CD4-positive, alpha-beta T cell treated with Interleukin-21 for 1 hour (primary cell): ENCODE data around the gene VPS51.
"Not testable (repeated sequence)": the region's sequence is repeated elsewhere in the genome, so short reads cannot be mapped to it uniquely, and the experiment has no call there.

ENCODE experiments used
- DNase-seq: peaks from one replicate; pipeline ENCODE4 v3.0.0-alpha.2; 2020

VPS51 gene

GRCh38 chr11:65108469-65109123 is 12.6 kb downstream of the VPS51 start:
- no peak for DNase-seq

GRCh38 chr11:65109231-65110198 is 13.5 kb downstream of the VPS51 start:
- no peak for DNase-seq

DNA sequence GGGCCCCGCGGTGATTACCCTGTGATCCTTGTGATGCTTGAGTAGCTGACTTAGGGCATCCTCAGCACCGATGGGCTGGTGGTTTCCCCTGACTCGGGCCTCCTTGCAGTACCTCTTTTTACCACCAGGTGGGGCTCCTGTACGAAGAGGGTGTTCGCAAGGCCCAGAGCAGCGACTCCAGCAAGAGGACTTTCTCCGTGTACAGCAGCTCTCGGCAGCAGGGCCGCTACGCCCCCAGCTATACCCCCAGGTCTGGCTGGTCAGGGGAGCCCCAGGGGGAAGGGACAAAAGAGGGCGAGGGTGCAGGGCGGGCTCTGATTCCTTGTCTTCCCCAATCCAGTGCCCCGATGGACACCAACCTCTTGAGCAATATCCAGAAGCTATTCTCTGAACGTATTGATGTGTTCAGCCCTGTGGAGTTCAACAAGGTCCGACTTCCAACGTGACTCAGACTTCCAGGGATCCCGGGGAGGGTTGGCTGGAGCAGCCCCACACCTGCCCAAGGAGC is 14.4 kb downstream of the VPS51 start:
- peak; percentile 96 for DNase-seq

DNA sequence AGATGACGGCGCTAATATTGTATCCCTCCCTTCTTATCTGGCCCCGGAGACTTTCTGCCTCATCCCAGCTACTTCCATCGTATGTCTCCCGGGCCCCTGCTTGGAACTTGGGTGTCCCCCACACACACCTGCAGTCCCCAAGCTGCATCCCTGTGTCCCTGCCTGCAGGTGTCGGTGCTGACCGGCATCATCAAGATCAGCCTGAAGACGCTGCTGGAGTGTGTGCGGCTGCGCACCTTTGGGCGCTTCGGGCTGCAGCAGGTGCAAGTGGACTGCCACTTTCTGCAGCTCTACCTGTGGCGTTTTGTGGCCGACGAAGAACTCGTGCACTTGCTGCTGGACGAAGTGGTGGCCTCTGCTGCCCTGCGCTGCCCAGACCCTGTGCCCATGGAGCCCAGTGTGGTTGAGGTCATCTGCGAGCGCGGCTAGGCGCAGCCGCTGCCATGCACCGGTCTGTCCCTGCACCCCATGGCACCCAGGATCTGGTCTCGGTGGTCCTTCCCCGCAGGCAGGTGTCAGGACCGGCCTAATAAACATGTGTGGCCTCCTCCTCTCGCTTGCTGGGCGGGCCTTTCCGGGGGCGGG is 15.2 kb downstream of the VPS51 start:
- no peak for DNase-seq

GRCh38 chr11:65111744-65112545 is 15.9 kb downstream of the VPS51 start, which contains the start of gene TM7SF2:
Gene TM7SF2, plus strand, starts transcription at chr11:65111872. Its CDS starts 144 bp downstream, at chr11:65112016.
- peak; percentile 95 for DNase-seq

DNA sequence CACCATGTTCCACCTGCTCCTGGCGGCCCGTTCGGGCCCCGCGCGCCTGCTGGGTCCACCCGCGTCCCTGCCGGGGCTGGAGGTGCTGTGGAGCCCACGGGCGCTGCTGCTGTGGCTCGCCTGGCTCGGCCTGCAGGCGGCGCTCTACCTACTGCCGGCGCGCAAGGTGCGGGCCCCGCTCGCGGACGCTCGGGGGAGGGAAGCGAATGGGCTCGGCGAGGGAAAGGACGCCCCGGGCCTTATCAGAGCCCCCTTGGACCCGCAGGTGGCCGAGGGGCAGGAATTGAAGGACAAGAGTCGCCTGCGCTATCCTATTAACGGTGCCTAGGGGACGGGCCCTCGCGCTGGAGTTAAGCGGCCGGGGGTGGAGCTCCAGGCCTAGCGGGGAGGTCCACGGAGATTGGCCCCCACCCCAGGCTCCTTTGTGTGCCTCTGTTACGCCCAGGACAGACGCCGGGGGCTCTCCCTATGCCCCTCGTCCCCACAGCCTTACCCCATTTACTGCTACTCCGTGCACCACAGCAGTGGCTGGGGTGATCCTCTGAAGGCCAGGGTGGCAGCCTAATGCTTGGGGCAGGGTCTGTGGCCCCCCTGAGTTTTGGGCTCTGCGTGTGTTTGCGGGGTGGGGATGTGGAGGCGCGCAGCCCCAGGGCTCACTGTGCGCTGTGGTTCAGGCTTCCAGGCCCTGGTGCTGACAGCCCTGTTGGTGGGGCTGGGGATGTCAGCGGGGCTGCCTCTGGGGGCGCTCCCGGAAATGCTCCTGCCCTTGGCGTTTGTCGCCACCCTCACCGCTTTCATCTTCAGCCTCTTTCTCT is 16.7 kb downstream of the VPS51 start:
- DNase-seq = peak; percentile 79

- no peak for DNase-seq
Observed at GRCh38 chr11:65113361-65113756, 17.3 kb downstream of the VPS51 start.

- no peak for DNase-seq
Observed at GRCh38 chr11:65113839-65114238, 17.8 kb downstream of the VPS51 start.

- DNase-seq = no peak
Observed at GRCh38 chr11:65114538-65115171, 18.6 kb downstream of the VPS51 start.

GRCh38 chr11:65115361-65116082 is 19.5 kb downstream of the VPS51 start:
- no peak for DNase-seq

DNA sequence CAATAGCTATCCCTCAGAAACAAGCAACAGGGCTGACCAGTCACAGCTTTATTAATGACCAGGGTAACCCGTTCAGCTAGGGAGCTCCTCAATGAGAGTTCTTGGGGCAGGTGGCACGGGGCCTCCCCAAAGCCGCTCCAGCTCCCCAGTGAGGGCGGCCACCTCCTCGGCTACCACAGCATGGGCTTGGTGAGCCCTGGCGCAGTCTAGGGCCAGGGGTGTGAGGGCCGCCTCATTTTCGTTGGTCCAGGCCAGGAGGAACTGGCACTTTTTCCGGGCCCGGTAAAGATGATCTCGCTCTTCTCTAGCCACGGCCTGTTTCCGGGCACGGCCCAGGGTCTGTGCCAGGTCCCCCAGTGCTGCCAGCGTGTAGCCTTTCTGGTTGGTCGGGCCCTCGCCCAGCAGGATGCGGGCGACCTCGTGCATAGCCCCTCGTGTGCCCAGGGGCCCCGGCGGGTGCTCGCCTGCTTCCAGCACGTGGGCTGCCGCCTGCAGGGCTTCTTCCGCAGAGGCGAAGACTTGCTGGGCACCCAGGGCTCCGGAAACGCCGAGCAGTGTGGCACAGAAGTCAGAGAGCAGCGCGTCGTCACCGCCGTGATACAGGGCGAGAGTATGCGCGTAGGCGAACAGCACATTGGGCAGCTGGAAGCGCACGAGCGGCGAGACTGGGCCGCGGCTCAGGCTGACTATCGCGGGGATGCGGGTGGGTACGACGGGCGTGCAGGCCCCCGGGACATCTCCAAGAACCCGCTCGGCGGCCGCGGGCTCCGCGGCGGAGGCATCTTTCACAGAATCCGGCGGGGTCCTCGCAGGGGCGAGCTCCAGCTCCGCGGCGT is 20.6 kb downstream of the VPS51 start:
- DNase-seq = peak; percentile 71

DNA sequence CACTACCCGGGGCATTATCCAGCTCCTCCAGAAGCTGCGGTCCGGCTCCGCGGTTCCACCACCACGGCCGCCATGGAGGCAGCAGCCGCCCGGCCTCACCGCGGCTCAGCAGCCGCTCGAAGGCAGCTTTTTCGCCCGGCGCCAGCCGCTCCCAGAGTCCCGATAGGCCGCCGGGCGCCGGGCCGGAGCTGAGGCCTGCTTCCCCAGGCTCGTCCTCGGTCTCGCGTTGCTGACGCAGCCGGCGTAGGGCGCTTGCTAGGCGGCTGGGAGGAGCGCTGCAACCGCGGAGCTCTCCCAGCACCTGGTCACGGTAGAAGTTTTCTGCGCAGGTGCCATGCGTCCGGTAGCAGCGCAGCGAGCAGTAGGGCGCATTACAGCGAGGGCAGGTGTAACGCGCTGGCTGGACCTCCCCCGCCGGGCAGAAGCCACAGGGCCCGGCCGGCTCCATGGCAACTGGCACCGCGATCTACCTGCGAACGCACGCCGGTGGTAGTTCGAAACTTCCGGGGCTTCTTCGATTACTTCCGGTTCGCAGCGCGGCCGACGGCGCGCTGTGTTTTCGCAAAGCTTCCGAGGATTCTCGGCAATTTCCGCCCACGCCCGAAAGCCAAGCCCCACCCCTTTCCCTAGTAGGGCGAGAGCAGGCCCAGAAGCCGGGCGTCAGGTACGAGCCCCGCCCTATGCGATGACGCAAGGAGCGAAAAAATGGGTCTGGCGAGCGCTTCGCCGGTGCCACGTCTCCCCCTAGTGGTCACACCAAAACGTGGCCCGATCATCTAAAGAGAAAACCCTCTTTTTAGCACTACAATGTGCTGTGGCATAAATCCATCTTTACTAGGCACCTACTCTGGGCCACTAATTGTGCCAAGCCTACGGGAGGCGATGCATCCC is 21.4 kb downstream of the VPS51 start, which contains the start of gene ZNHIT2:
ZNHIT2 (minus strand) TSS at position 496 of the 891 bp plus-strand sequence; CDS start at position 448, 48 bp downstream.
- DNase-seq = peak; percentile 100

DNA sequence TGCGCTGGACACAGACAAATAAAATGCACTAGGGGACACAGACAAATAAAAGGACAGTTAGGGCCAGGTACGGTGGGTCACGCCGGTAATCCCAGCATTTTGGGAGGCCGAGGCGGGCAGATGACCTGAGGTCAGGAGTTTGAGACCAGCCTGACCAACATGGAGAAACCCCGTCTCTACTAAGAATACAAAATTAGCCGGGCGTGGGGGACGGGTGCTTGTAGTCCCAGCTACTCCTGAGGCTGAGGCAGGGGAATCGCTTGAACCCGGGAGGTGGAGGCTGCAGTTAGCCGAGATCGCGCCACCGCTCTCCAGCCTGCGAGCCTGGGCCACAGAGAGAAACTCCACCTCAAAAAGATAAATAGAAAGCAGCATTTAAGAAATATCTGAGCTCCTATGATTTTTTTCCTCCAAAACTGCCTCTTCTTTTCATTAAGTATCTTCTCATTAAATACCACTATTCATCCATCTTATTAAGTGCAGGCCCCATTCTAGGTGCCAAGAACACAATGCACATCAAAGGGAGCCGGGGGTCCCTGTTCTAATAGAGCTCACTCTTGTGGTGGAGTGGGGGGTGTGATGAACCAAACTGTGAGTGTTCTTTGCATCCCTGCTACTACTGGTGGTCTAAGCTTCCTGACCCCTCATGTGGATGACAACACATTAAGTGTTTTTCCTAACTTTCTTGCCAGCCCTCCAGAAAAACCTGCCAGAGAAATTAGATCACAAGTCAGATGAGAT is 22.3 kb downstream of the VPS51 start:
- DNase-seq = no peak

GRCh38 chr11:65118891-65119669 is 23.1 kb downstream of the VPS51 start:
- DNase-seq = not testable (repeated sequence)

- no peak for DNase-seq
Observed at GRCh38 chr11:65119670-65119995, 23.6 kb downstream of the VPS51 start.

DNA sequence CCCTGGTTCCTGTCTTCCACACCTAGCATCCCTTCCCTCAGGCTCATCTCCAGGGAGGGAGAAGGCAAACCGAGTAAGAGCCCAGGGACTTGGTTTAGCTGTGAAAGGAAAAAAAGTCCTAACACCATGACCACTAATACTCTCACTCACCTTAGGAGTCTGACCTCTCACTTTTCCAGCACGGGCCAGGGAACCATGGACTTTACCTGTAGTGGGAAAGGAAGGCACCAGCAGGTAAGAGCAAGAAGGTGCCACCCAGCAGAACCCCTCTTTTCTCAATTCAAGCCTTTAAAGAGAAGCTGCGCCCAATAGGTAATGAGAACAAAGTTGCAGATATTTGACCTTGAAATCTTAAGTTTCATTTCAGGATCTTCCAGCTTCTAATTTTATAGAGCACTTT is 24.8 kb downstream of the VPS51 start:
- no peak for DNase-seq

DNA sequence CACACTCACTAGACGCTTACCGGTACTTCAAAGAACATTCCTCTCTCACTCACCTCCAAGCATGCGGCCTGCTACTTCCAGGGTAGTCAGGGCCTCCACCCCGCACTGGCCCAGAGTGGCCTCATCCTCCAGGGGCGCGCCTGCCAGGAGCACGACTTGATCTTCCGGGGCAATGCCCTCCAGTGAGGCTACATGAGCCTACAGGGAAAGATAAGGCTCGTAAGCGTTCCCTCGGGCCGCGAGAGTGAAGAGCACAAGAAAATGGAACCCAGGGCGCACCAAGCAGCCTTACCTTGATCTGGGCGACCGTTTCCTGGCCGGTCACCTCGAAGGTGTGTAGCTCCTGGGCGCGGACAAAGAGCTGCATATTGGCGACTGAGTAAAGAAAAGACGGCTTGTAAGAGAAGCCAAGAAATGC is 25.4 kb downstream of the VPS51 start:
- DNase-seq = peak; percentile 51
